ENCODE measurements around the gene ERC2. TPM values are rescaled to one million over a fixed set of nuclear protein-coding genes. Genes with fewer than 3 reads are reported as not detected.

Gene ERC2
- total RNA-seq, 1 donor from 2014 or later, result 48.3 TPM

DNA sequence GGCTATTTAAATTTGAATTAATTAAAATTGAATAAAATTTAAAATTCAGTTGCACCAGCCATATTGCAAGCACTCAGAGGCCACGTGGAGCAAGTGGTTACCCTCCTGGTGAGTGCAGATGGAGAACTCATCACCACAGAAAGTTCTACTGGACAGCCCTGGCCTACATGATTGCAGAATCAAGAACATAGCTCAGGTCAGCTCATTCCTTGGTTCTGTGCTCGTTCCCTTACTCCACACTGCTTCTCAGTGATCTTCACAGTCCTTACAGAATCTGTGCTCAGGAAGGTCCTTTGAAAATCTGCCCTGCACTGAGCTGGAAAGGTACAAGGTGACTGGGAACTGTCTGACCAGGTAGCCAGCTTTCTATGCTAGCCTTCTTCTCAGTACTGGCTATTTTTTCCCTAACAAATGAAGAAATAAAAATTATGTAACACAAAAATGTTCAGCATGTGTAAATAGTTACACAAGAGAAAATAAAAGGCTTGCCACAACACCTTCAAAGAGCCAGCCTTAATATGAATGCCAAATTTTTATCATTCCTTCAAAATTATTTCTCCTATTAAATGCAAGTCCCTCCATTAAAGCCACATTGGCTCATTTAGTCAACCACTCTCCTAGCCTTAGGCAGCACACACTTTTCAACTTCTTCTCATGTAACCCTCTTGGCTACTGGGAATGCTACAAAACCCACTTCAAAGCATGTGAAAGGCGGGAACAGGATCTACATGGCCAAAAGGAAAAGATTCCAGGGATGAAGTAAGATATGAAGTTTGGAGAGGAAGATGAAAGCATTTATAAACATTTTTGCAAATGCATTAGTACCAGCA, 654.8 kb downstream of the ERC2 start:
- Mint-ChIP-seq H3K9me3 (ENCODE audit: unreplicated experiment) (peaks cover 3% of the 10 kb centered on the region), H3K27ac (ENCODE audit: unreplicated experiment) (no peak overlapping the region), H3K4me3 (ENCODE audit: unreplicated experiment) (no peak overlapping the region), H3K27me3 (ENCODE audit: unreplicated experiment) (no peaks in the 10 kb centered on the region), H3K36me3 (ENCODE audit: unreplicated experiment) (no peaks in the 10 kb centered on the region), H3K4me1 (ENCODE audit: low read depth, unreplicated experiment) (no peaks in the 10 kb centered on the region)
- TF ChIP-seq, protein P1, sequence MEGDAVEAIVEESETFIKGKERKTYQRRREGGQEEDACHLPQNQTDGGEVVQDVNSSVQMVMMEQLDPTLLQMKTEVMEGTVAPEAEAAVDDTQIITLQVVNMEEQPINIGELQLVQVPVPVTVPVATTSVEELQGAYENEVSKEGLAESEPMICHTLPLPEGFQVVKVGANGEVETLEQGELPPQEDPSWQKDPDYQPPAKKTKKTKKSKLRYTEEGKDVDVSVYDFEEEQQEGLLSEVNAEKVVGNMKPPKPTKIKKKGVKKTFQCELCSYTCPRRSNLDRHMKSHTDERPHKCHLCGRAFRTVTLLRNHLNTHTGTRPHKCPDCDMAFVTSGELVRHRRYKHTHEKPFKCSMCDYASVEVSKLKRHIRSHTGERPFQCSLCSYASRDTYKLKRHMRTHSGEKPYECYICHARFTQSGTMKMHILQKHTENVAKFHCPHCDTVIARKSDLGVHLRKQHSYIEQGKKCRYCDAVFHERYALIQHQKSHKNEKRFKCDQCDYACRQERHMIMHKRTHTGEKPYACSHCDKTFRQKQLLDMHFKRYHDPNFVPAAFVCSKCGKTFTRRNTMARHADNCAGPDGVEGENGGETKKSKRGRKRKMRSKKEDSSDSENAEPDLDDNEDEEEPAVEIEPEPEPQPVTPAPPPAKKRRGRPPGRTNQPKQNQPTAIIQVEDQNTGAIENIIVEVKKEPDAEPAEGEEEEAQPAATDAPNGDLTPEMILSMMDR (IDR thresholded peaks at IDR 0.05; ENCODE audit: partially characterized antibody, unreplicated experiment), result no peak
- no peak for DNase-seq

DNA sequence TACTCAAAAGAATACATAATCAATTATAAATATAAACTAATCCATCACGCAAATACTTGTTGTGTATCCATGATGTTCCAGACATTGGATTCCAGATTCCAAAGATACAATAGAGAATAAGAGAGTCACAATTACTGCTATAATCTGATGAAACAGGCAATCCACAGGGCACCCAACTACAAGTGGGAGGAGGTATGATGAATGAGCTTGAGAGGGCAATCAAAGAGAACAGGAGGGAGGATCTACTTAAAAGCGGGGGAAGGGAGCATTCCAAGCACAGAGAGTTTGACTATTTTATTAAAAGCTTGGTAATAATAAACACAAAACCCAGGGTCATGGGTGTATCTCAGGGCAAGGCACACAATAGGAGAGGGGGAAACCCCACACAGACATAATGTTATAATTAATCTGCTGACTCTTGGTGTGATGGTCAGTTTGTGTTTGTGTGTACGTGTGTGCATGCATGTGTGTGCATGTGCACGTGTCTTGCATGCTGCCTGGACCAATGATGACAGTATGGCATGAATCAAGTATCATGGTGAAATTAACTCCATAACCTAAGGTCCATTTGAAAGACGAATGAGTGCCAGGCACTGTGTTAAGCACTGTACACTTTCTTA, 655.8 kb downstream of the ERC2 start:
- H3K27ac Mint-ChIP-seq (ENCODE audit: unreplicated experiment), result no peak overlapping the region
- TF ChIP-seq, protein P1 (IDR thresholded peaks at IDR 0.05; ENCODE audit: partially characterized antibody, unreplicated experiment), result no peak
- H3K9me3 Mint-ChIP-seq (ENCODE audit: unreplicated experiment), result peaks cover 3% of the 10 kb centered on the region
- no peaks in the 10 kb centered on the region for H3K4me1 Mint-ChIP-seq (ENCODE audit: low read depth, unreplicated experiment)
- no peaks in the 10 kb centered on the region for H3K36me3 Mint-ChIP-seq (ENCODE audit: unreplicated experiment)
- DNase-seq, result no peak
- no peak overlapping the region for H3K4me3 Mint-ChIP-seq (ENCODE audit: unreplicated experiment)
- H3K27me3 Mint-ChIP-seq (ENCODE audit: unreplicated experiment), result no peaks in the 10 kb centered on the region

DNA sequence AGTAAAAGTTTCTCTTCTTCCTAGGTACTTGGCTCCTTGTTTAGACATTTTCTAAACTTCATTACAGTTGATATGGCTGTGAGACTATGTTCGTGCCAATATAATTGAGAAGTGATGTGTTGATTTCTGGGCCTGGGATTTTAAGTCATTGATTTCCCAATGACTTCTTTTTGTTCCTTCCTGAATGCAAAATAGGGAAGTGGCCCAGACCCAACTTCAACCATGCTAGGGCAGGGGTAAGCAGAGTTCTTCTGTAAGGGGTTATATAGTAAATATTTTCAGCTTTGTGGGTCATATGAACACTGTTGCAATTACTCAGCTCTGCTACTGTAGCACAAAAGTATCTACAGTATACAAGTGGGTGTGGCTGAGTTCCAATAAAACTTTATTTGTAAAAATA, 661.1 kb downstream of the ERC2 start:
- TF ChIP-seq, protein P1 (IDR thresholded peaks at IDR 0.05; ENCODE audit: partially characterized antibody, unreplicated experiment), result no peak
- Mint-ChIP-seq H3K4me1 (ENCODE audit: low read depth, unreplicated experiment) (no peaks in the 10 kb centered on the region), H3K27ac (ENCODE audit: unreplicated experiment) (no peak overlapping the region), H3K9me3 (ENCODE audit: unreplicated experiment) (peaks cover 2% of the 10 kb centered on the region), H3K27me3 (ENCODE audit: unreplicated experiment) (peaks cover 3% of the 10 kb centered on the region), H3K4me3 (ENCODE audit: unreplicated experiment) (no peak overlapping the region), H3K36me3 (ENCODE audit: unreplicated experiment) (no peaks in the 10 kb centered on the region)
- no peak for DNase-seq

DNA sequence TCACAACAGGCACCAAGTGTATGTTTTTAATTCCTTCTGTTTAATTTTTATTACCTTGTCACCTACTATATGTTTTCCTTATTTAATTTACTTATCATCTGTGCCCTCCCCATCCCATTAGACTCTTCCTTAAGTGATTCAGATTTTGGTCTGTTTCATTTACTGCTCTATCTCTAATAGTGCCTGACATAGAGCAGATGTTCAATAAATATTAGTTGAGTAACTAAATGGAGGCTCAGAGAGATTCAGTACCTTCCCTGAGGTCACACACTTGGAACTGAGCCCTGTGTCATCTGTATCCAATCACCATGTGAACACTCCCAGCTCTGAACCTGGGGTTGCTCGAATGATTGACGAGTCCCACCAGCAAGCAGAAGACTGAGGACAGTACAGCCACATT, 663.1 kb downstream of the ERC2 start:
- peaks cover 3% of the 10 kb centered on the region for H3K27me3 Mint-ChIP-seq (ENCODE audit: unreplicated experiment)
- no peak for DNase-seq
- H3K4me1 Mint-ChIP-seq (ENCODE audit: low read depth, unreplicated experiment), result no peaks in the 10 kb centered on the region
- no peaks in the 10 kb centered on the region for H3K9me3 Mint-ChIP-seq (ENCODE audit: unreplicated experiment)
- no peak overlapping the region for H3K27ac Mint-ChIP-seq (ENCODE audit: unreplicated experiment)
- TF ChIP-seq, protein P1 (IDR thresholded peaks at IDR 0.05; ENCODE audit: partially characterized antibody, unreplicated experiment), result no peak
- no peak overlapping the region for H3K4me3 Mint-ChIP-seq (ENCODE audit: unreplicated experiment)
- no peaks in the 10 kb centered on the region for H3K36me3 Mint-ChIP-seq (ENCODE audit: unreplicated experiment)
